HepG2 (cell line): ENCODE measurements around the gene ALPK3. TPM values are rescaled to one million over a fixed set of nuclear protein-coding genes. Genes with fewer than 3 reads are reported as not detected.

Experiments
- ADNP ChIP-seq: sonication (generic); formaldehyde crosslinking; IDR thresholded peaks from 2 replicates; pipeline ENCODE4 v1.4.0; 2020; ENCODE audit warnings: missing genetic modification reagents
- CC2D1A ChIP-seq: sonication (generic); formaldehyde crosslinking; IDR thresholded peaks from 2 replicates; pipeline ENCODE4 v1.8.1; 2023; ENCODE audit warnings: mild to moderate bottlenecking, missing genetic modification reagents
- CENPX ChIP-seq: sonication (generic); formaldehyde crosslinking; IDR thresholded peaks from 2 replicates; pipeline ENCODE4 v1.9.0; 2021; ENCODE audit warnings: mild to moderate bottlenecking, missing genetic modification reagents, moderate library complexity
- EHMT2 ChIP-seq: fragments of 200-600 bp; sonication (generic); IDR thresholded peaks from 2 replicates; pipeline ENCODE4 v1.7.0; 2017; ENCODE audit warnings: antibody characterized with exemption, low read depth, low read length, borderline replicate concordance
- ELF3 ChIP-seq: IDR thresholded peaks from 2 replicates; pipeline ENCODE4 v1.6.1; 2016; ENCODE audit warnings: missing genetic modification reagents, missing compliant biosample characterization
- FOSL1 ChIP-seq: sonication (generic); formaldehyde crosslinking; IDR thresholded peaks from 2 replicates; pipeline ENCODE4 v1.9.0; 2021; ENCODE audit warnings: missing genetic modification reagents, borderline replicate concordance
- HMG20A ChIP-seq: IDR thresholded peaks from 2 replicates; pipeline ENCODE4 v1.6.1; 2016; ENCODE audit warnings: borderline replicate concordance
- HNRNPL ChIP-seq: fragments of 200-400 bp; formaldehyde crosslinking; IDR thresholded peaks from 2 replicates; pipeline ENCODE4 v1.6.1; 2017; ENCODE audit warnings: mild to moderate bottlenecking, low read depth, low read length
- HNRNPLL ChIP-seq: fragments of 200-400 bp; formaldehyde crosslinking; IDR thresholded peaks from 2 replicates; pipeline ENCODE4 v1.6.1; 2017; ENCODE audit warnings: mild to moderate bottlenecking, low read depth, low read length; ENCODE audit not compliant: poor library complexity, severe bottlenecking
- MXD4 ChIP-seq: IDR thresholded peaks from 2 replicates; pipeline ENCODE4 v1.6.1; 2016; ENCODE audit warnings: mild to moderate bottlenecking, missing biosample characterization, missing genetic modification reagents
- POLR2A ChIP-seq, 2 experiments: IDR thresholded peaks; 2 replicates each; pipeline ENCODE4 v1.6.1; 2011; ENCODE audit warnings: low read depth in 2 of 2, low read length in 2 of 2, mild to moderate bottlenecking in 1 of 2, moderate library complexity in 1 of 2; ENCODE audit not compliant: insufficient read depth in 1 of 2
- SAP130 ChIP-seq: IDR thresholded peaks from 2 replicates; pipeline ENCODE4 v1.6.1; 2016; ENCODE audit warnings: low read depth
- SCMH1 ChIP-seq: sonication (generic); formaldehyde crosslinking; IDR thresholded peaks from 2 replicates; pipeline ENCODE4 v1.9.0; 2021; ENCODE audit warnings: missing genetic modification reagents, mild to moderate bottlenecking, borderline replicate concordance
- SOX6 ChIP-seq, 2 experiments: fragments of 450-650 bp in 1 of 2; sonication (generic) in 1 of 2; formaldehyde crosslinking in 1 of 2; IDR thresholded peaks; 2 replicates each; pipeline versions ENCODE4 v1.4.0 to v1.6.1; 2017 to 2020; ENCODE audit warnings: antibody characterized with exemption in 1 of 2, mild to moderate bottlenecking in 1 of 2, missing genetic modification reagents in 1 of 2
- TOPORS ChIP-seq: sonication (generic); formaldehyde crosslinking; IDR thresholded peaks from 2 replicates; pipeline ENCODE4 v1.8.0; 2023; ENCODE audit warnings: mild to moderate bottlenecking, missing genetic modification reagents
- TP53 ChIP-seq: sonication (generic); formaldehyde crosslinking; conservative IDR thresholded peaks from 2 replicates; pipeline ENCODE4 v1.4.0; 2020; ENCODE audit warnings: missing genetic modification reagents
- ZFP82 ChIP-seq: sonication (generic); formaldehyde crosslinking; IDR thresholded peaks from 2 replicates; pipeline ENCODE4 v1.5.1; 2020; ENCODE audit warnings: mild to moderate bottlenecking, missing genetic modification reagents, borderline replicate concordance
- ZFX ChIP-seq: sonication (generic); formaldehyde crosslinking; IDR thresholded peaks from 2 replicates; pipeline ENCODE4 v1.4.0; 2020; ENCODE audit warnings: mild to moderate bottlenecking, low read depth, missing genetic modification reagents, moderate library complexity
- ZNF281 ChIP-seq: sonication (generic); formaldehyde crosslinking; IDR thresholded peaks from 2 replicates; pipeline ENCODE4 v1.4.0; 2020; ENCODE audit warnings: missing genetic modification reagents, borderline replicate concordance
- ZNF7 ChIP-seq: IDR thresholded peaks from 2 replicates; pipeline ENCODE4 v1.6.1; 2016; ENCODE audit warnings: missing biosample characterization, missing genetic modification reagents
- ZNF775 ChIP-seq: sonication (generic); formaldehyde crosslinking; IDR thresholded peaks from 2 replicates; pipeline ENCODE4 v1.4.0; 2020; ENCODE audit warnings: missing genetic modification reagents, mild to moderate bottlenecking, moderate library complexity, borderline replicate concordance
- ZZZ3 ChIP-seq: sonication (generic); formaldehyde crosslinking; IDR thresholded peaks from 2 replicates; pipeline ENCODE4 v1.4.0; 2020; ENCODE audit warnings: missing genetic modification reagents, mild to moderate bottlenecking, borderline replicate concordance
- polyA plus RNA-seq, 8 experiments: library from polyadenylated mRNA; depleted of rRNA in 3 of 8; stranded (reverse) in 7 of 8; unstranded in 1 of 8; fragments of >200 nt; fragmentation: Illumina TruSeq in 4 of 8; extraction: Trizol in 4 of 8; gene quantifications; 2 replicates each; pipeline versions ENCODE4 v1.2.1 to v1.2.3, GENCODE V29; 2011 to 2016; ENCODE audit warnings: low read depth in 4 of 8, missing spikeins in 1 of 8, mixed read lengths in 1 of 8; ENCODE audit not compliant: insufficient read depth in 1 of 8
- total RNA-seq, 5 experiments: library from RNA; depleted of rRNA; stranded (reverse); fragments of >200 nt; fragmentation: Illumina TruSeq; extraction: Trizol; gene quantifications; 2 replicates each; pipeline ENCODE4 v1.2.3, GENCODE V29; 2016; ENCODE audit warnings: low read depth in 1 of 5
- TF ChIP-seq, protein P1 (sequence below): sonication (generic); formaldehyde crosslinking; IDR thresholded peaks from 2 replicates; pipeline ENCODE4 v1.8.0; 2022; ENCODE audit warnings: missing genetic modification reagents, low read depth, mild to moderate bottlenecking, borderline replicate concordance

The ALPK3 gene
- total and polyA plus RNA-seq, 2 of the 13 experiments (the other 11 are each of a cell fraction or from before 2014, with no cell fraction given), result 0.04 to 0.42 TPM

DNA sequence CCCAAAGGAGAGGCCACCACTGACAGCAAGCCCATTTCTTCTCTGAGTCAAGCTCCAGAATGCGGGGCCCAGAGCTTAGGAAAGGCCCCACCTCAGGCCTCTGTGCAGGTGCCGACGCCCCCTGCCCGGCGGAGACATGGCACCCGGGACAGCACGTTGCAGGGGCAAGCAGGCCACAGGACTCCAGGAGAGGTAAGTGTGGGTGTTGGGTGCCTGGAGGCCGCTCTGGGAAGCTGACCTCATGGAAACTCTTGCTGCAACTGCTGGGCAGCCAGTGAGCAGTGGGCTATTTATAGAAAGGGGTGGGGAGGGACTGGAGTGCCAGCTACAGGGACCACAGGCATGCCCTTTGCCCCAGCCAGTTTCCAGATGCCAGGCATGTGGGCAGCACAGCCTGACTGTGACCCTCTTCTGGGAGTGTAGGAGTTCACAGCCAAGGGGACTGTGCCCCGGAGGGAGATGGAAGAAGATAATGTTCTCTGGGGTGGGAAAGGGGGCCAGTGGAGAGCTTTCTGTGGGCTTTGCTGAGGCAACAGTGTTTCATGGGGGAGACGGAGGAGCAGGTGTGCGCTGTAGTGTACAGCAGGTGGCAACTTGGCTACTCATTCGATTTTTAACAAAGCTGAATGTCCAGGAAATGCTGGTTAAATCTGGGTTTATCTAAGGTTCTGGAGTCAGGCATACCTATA, 23.7 kb downstream of the ALPK3 start (continued):
- no peak for TF ChIP-seq HNRNPLL
- TF ChIP-seq, protein P1, sequence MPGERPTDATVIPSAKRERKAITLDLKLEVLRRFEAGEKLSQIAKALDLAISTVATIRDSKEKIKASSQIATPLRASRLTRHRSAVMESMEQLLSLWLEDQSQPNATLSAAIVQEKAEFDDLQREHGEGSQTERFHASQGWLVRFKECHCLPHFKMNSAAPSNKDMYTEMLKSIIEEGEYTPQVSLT (CRISPR knock-in tag), result no peak
- no peak for TF ChIP-seq ZNF775 (CRISPR knock-in tag)
- 0 out of 2 replicates have a peak, but pooled peaks have one; percentile 17 for TF ChIP-seq ZFX (CRISPR knock-in tag)
- TF ChIP-seq ADNP (CRISPR knock-in tag), result no peak
- 0 out of 2 replicates have a peak, but pooled peaks have one; percentile 17 for TF ChIP-seq ELF3
- TF ChIP-seq EHMT2, result no peak
- TF ChIP-seq HMG20A (CRISPR knock-in tag), result 0 out of 2 replicates have a peak, but pooled peaks have one; percentile 18
- no peak for TF ChIP-seq MXD4
- no peak for TF ChIP-seq CENPX (CRISPR knock-in tag)
- peak; percentile 90 for TF ChIP-seq HNRNPL
- no peak for TF ChIP-seq ZNF281 (CRISPR knock-in tag)
- TF ChIP-seq SOX6 (IDR thresholded peaks at IDR 0.05), result no peak
- TF ChIP-seq SOX6 (CRISPR knock-in tag; IDR thresholded peaks at IDR 0.05), result 0 out of 2 replicates have a peak, but pooled peaks have one; percentile 22
- no peak for TF ChIP-seq TP53 (CRISPR knock-in tag)
- TF ChIP-seq ZNF7 (CRISPR knock-in tag), result no peak
- TF ChIP-seq TOPORS (CRISPR knock-in tag), result no peak
- TF ChIP-seq CC2D1A (CRISPR knock-in tag), result no peak
- no peak for TF ChIP-seq SCMH1
- TF ChIP-seq ZFP82, result no peak
- no peak for TF ChIP-seq SAP130 (CRISPR knock-in tag)
- TF ChIP-seq ZZZ3 (CRISPR knock-in tag), result no peak
- no peak for TF ChIP-seq FOSL1 (CRISPR knock-in tag)
- TF ChIP-seq POLR2A (IDR thresholded peaks at IDR 0.05; ENCODE audit: insufficient read depth in 1 of 2, low read depth in 2 of 2, low read length in 2 of 2), result no peak
